HEK293 (cell line): ENCODE measurements around the gene ARHGAP24.

Source experiments
- CTCF ChIA-PET: fragments of 350-600 bp; formaldehyde crosslinking; extraction: SDS; loops from one replicate; lab custom pipeline; 2021; ENCODE audit warnings: antibody characterized with exemption; lab: Yijun Ruan, JAX
- POLR2A ChIA-PET: fragments of 300-600 bp; formaldehyde crosslinking; extraction: SDS; loops from one replicate; lab custom pipeline; 2020; ENCODE audit warnings: antibody characterized with exemption, inconsistent platforms; lab: Yijun Ruan, JAX
- H3K27ac ChIP-seq: fragments of 200-500 bp; sonication (Bioruptor generic); 2 replicates; pipeline ENCODE4 v1.5.1; 2014; ENCODE audit warnings: low read depth, low read length, control low read depth, inconsistent platforms; ENCODE audit errors: extremely low read depth
- H3K36me3 ChIP-seq, 2 experiments: fragments of 200-500 bp in 1 of 2; sonication (Bioruptor generic) in 1 of 2; 1 replicate in 1 of 2; 2 replicates in 1 of 2; pipeline ENCODE4 v1.5.1; 2014 to 2017; ENCODE audit warnings: inconsistent platforms in 2 of 2, low read length in 2 of 2; ENCODE audit not compliant: control insufficient read depth in 2 of 2, insufficient read depth in 1 of 2
- H3K4me1 ChIP-seq: fragments of 200-500 bp; sonication (Bioruptor generic); 2 replicates; pipeline ENCODE4 v1.5.1; 2014; ENCODE audit warnings: mild to moderate bottlenecking, low read length, inconsistent platforms; ENCODE audit not compliant: control insufficient read depth, insufficient read depth
- H3K4me3 ChIP-seq: 2 replicates; pipeline ENCODE4 v1.5.1; 2011; ENCODE audit warnings: low read depth, mild to moderate bottlenecking, control low read depth, low read length, moderate library complexity
- H3K9me3 ChIP-seq: fragments of 200-500 bp; sonication (Bioruptor generic); 2 replicates; pipeline ENCODE4 v1.5.1; 2014; ENCODE audit warnings: low read depth, low read length, inconsistent platforms; ENCODE audit not compliant: control insufficient read depth, insufficient read depth
- GLI4 ChIP-seq: fragments of 450-650 bp; formaldehyde crosslinking; IDR thresholded peaks from 2 replicates; pipeline ENCODE4 v1.5.1; 2016; ENCODE audit warnings: missing biosample characterization, missing genetic modification characterization
- IKZF3 ChIP-seq: fragments of 450-650 bp; IDR thresholded peaks from 2 replicates; pipeline ENCODE4 v1.5.0; 2018; ENCODE audit warnings: missing biosample characterization, mild to moderate bottlenecking, missing genetic modification characterization, moderate library complexity
- MEIS1 ChIP-seq: sonication (generic); formaldehyde crosslinking; IDR thresholded peaks from 2 replicates; pipeline ENCODE4 v1.8.1; 2022; ENCODE audit warnings: missing genetic modification reagents, mild to moderate bottlenecking, borderline replicate concordance
- PRDM1 ChIP-seq: fragments of 450-650 bp; formaldehyde crosslinking; IDR thresholded peaks from 2 replicates; pipeline ENCODE4; 2016; ENCODE audit warnings: missing biosample characterization, missing genetic modification characterization
- SCRT1 ChIP-seq: fragments of 450-650 bp; formaldehyde crosslinking; IDR thresholded peaks from 2 replicates; pipeline ENCODE4 v1.5.1; 2016; ENCODE audit warnings: missing biosample characterization, missing genetic modification characterization, borderline replicate concordance
- SP2 ChIP-seq: fragments of 450-650 bp; formaldehyde crosslinking; IDR thresholded peaks from 2 replicates; pipeline ENCODE4 v1.5.1; 2016; ENCODE audit warnings: missing biosample characterization, missing genetic modification characterization
- ZBTB21 ChIP-seq: fragments of 450-650 bp; formaldehyde crosslinking; IDR thresholded peaks from 2 replicates; pipeline ENCODE4 v1.5.1; 2017; ENCODE audit warnings: missing biosample characterization, missing genetic modification characterization
- ZIC2 ChIP-seq: fragments of 450-650 bp; formaldehyde crosslinking; IDR thresholded peaks from 2 replicates; pipeline ENCODE4 v1.5.1; 2016; ENCODE audit warnings: missing biosample characterization, missing genetic modification characterization
- ZNF16 ChIP-seq: fragments of 450-650 bp; formaldehyde crosslinking; IDR thresholded peaks from 2 replicates; pipeline ENCODE4 v1.5.1; 2016; ENCODE audit warnings: low read depth, missing biosample characterization, missing genetic modification characterization
- ZNF169 ChIP-seq: fragments of 450-650 bp; formaldehyde crosslinking; IDR thresholded peaks from 2 replicates; pipeline ENCODE4 v1.5.1; 2016; ENCODE audit warnings: missing biosample characterization, missing genetic modification characterization
- ZNF184 ChIP-seq: fragments of 450-650 bp; IDR thresholded peaks from 2 replicates; pipeline ENCODE4 v1.5.1; 2018; ENCODE audit warnings: missing biosample characterization, mild to moderate bottlenecking, missing genetic modification characterization
- ZNF202 ChIP-seq: fragments of 450-650 bp; formaldehyde crosslinking; IDR thresholded peaks from 2 replicates; pipeline ENCODE4 v1.5.1; 2016; ENCODE audit warnings: missing biosample characterization, missing genetic modification characterization, borderline replicate concordance
- ZNF266 ChIP-seq: fragments of 450-650 bp; formaldehyde crosslinking; IDR thresholded peaks from 2 replicates; pipeline ENCODE4 v1.5.1; 2016; ENCODE audit warnings: missing biosample characterization, missing genetic modification characterization, low read depth
- ZNF335 ChIP-seq: fragments of 450-650 bp; formaldehyde crosslinking; conservative IDR thresholded peaks from 2 replicates; pipeline ENCODE4 v1.5.1; 2016; ENCODE audit warnings: missing biosample characterization, missing genetic modification characterization
- ZNF391 ChIP-seq: fragments of 450-650 bp; formaldehyde crosslinking; IDR thresholded peaks from 2 replicates; pipeline ENCODE4 v1.5.1; 2016; ENCODE audit warnings: low read depth, missing biosample characterization, missing genetic modification characterization, borderline replicate concordance
- ZNF510 ChIP-seq: fragments of 450-650 bp; formaldehyde crosslinking; IDR thresholded peaks from 2 replicates; pipeline ENCODE4 v1.5.1; 2018; ENCODE audit warnings: mild to moderate bottlenecking, missing genetic modification characterization, missing biosample characterization; ENCODE audit not compliant: insufficient replicate concordance
- ZNF548 ChIP-seq: fragments of 450-650 bp; formaldehyde crosslinking; IDR thresholded peaks from 2 replicates; pipeline ENCODE4 v1.5.1; 2016; ENCODE audit warnings: missing biosample characterization, missing genetic modification characterization
- ZNF555 ChIP-seq: fragments of 450-650 bp; formaldehyde crosslinking; conservative IDR thresholded peaks from 2 replicates; pipeline ENCODE4 v1.5.1; 2017; ENCODE audit warnings: missing biosample characterization, mild to moderate bottlenecking, missing genetic modification characterization, inconsistent platforms
- ZNF610 ChIP-seq: fragments of 450-650 bp; formaldehyde crosslinking; IDR thresholded peaks from 2 replicates; pipeline ENCODE4 v1.5.1; 2016; ENCODE audit warnings: missing biosample characterization, missing genetic modification characterization, borderline replicate concordance
- ZNF629 ChIP-seq: fragments of 450-650 bp; formaldehyde crosslinking; IDR thresholded peaks from 2 replicates; pipeline ENCODE4 v1.5.1; 2017; ENCODE audit warnings: missing biosample characterization, missing genetic modification characterization
- ZNF658 ChIP-seq: fragments of 450-650 bp; formaldehyde crosslinking; IDR thresholded peaks from 2 replicates; pipeline ENCODE4; 2016; ENCODE audit warnings: missing biosample characterization, missing genetic modification characterization
- ZNF792 ChIP-seq: fragments of 450-650 bp; formaldehyde crosslinking; IDR thresholded peaks from 2 replicates; pipeline ENCODE4 v1.5.1; 2016; ENCODE audit warnings: missing biosample characterization, missing genetic modification characterization
- TF ChIP-seq, protein P1 (sequence below): fragments of 450-650 bp; formaldehyde crosslinking; IDR thresholded peaks from 2 replicates; pipeline ENCODE4 v1.5.1; 2016; ENCODE audit warnings: missing biosample characterization, missing genetic modification characterization, borderline replicate concordance
- TF ChIP-seq, protein P2 (sequence below): fragments of 450-650 bp; formaldehyde crosslinking; IDR thresholded peaks from 2 replicates; pipeline ENCODE4 v1.5.1; 2016; ENCODE audit warnings: missing biosample characterization, missing genetic modification characterization, low read depth

ARHGAP24 gene

DNA sequence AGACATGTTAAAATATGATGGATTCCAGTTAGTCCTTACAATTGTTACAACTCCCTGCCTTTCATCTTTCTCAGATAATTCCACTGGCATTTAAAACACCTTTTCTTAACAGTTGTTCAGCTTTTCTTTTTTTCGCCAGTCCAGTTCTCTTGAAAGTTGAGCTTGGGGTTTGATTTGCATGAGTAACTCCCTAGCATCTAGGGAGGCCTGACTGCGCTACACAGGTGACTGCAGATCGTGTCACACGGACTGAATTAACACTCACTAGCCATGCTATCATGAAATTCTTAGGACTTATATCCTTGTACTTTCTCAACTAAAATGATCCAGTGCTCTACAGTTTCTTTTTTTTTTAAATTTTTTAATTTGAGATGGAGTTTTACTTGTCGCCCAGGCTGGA is 69.8 kb downstream of the ARHGAP24 start (continued):
- TF ChIP-seq, protein P1, sequence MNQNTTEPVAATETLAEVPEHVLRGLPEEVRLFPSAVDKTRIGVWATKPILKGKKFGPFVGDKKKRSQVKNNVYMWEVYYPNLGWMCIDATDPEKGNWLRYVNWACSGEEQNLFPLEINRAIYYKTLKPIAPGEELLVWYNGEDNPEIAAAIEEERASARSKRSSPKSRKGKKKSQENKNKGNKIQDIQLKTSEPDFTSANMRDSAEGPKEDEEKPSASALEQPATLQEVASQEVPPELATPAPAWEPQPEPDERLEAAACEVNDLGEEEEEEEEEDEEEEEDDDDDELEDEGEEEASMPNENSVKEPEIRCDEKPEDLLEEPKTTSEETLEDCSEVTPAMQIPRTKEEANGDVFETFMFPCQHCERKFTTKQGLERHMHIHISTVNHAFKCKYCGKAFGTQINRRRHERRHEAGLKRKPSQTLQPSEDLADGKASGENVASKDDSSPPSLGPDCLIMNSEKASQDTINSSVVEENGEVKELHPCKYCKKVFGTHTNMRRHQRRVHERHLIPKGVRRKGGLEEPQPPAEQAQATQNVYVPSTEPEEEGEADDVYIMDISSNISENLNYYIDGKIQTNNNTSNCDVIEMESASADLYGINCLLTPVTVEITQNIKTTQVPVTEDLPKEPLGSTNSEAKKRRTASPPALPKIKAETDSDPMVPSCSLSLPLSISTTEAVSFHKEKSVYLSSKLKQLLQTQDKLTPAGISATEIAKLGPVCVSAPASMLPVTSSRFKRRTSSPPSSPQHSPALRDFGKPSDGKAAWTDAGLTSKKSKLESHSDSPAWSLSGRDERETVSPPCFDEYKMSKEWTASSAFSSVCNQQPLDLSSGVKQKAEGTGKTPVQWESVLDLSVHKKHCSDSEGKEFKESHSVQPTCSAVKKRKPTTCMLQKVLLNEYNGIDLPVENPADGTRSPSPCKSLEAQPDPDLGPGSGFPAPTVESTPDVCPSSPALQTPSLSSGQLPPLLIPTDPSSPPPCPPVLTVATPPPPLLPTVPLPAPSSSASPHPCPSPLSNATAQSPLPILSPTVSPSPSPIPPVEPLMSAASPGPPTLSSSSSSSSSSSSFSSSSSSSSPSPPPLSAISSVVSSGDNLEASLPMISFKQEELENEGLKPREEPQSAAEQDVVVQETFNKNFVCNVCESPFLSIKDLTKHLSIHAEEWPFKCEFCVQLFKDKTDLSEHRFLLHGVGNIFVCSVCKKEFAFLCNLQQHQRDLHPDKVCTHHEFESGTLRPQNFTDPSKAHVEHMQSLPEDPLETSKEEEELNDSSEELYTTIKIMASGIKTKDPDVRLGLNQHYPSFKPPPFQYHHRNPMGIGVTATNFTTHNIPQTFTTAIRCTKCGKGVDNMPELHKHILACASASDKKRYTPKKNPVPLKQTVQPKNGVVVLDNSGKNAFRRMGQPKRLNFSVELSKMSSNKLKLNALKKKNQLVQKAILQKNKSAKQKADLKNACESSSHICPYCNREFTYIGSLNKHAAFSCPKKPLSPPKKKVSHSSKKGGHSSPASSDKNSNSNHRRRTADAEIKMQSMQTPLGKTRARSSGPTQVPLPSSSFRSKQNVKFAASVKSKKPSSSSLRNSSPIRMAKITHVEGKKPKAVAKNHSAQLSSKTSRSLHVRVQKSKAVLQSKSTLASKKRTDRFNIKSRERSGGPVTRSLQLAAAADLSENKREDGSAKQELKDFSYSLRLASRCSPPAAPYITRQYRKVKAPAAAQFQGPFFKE (tag by site-specific recombination): no peak
- TF ChIP-seq ZNF658 (tag by site-specific recombination): no peak
- TF ChIP-seq, all 188 proteins: peak for 0

DNA sequence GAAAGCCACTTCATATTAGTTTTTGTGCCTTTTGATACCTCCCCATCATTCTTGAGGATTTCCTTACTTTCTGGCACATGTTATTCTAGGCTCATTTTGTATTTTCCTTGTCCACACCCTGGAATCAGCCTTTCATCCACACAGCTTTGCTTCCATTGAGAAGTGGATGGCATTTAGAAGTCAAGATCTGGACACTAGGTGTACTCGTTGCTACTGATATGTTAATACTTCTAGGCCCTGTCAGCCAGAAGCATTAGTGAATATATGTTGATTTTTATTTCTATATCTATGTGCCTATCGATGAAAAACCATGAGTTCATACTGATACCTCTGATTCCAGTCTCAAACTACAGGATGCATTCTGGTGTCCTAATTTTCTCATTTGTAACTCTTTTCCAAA is 73.2 kb downstream of the ARHGAP24 start:
- ChIA-PET POLR2A (no interaction called here), CTCF (no interaction called here)
- TF ChIP-seq ZNF548: no peak
- TF ChIP-seq ZNF792: no peak
- TF ChIP-seq GLI4 (tag by site-specific recombination): no peak
- no peak for TF ChIP-seq ZBTB21 (tag by site-specific recombination)
- no peak for TF ChIP-seq ZIC2
- TF ChIP-seq ZNF510: no peak

DNA sequence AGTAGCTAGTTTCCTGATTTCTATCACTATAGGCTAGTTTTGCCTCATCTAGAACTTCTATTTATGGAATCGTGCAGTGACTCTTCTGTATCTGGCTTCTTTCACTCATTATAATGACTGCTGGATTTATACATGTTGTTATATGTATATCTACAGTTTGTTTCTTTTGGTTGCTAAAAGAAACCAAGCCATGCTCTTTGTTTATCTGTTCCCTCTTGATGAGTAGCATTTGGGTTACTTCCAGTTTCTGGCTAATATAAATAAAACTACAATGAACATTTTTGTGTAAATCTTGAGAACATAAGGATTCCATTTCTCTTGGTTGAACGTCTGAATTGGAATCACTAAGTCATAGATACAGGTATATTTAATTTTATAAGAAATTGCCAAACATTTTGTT is 73.9 kb downstream of the ARHGAP24 start:
- no peaks in the 10 kb centered on the region for H3K4me1 ChIP-seq
- no peak overlapping the region for H3K27ac ChIP-seq
- H3K36me3 ChIP-seq: no peaks in the 10 kb centered on the region
- TF ChIP-seq ZNF335 (tag by site-specific recombination): no peak
- no peak for TF ChIP-seq ZNF202 (tag by site-specific recombination)
- TF ChIP-seq ZIC2: no peak
- no peak for TF ChIP-seq SP2
- no peak for TF ChIP-seq MEIS1 (CRISPR knock-in tag)
- no peak for TF ChIP-seq ZNF184 (tag by site-specific recombination)
- no peak for TF ChIP-seq SCRT1 (tag by site-specific recombination)
- TF ChIP-seq ZNF629: no peak
- TF ChIP-seq, protein P2, sequence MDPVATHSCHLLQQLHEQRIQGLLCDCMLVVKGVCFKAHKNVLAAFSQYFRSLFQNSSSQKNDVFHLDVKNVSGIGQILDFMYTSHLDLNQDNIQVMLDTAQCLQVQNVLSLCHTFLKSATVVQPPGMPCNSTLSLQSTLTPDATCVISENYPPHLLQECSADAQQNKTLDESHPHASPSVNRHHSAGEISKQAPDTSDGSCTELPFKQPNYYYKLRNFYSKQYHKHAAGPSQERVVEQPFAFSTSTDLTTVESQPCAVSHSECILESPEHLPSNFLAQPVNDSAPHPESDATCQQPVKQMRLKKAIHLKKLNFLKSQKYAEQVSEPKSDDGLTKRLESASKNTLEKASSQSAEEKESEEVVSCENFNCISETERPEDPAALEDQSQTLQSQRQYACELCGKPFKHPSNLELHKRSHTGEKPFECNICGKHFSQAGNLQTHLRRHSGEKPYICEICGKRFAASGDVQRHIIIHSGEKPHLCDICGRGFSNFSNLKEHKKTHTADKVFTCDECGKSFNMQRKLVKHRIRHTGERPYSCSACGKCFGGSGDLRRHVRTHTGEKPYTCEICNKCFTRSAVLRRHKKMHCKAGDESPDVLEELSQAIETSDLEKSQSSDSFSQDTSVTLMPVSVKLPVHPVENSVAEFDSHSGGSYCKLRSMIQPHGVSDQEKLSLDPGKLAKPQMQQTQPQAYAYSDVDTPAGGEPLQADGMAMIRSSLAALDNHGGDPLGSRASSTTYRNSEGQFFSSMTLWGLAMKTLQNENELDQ (tag by site-specific recombination): no peak
- TF ChIP-seq ZNF169 (tag by site-specific recombination): no peak
- no peak for TF ChIP-seq ZNF555 (tag by site-specific recombination)
- TF ChIP-seq ZNF610 (tag by site-specific recombination): no peak
- TF ChIP-seq ZNF266 (tag by site-specific recombination): no peak
- no peak for TF ChIP-seq PRDM1 (tag by site-specific recombination)
- TF ChIP-seq IKZF3 (tag by site-specific recombination): no peak
- TF ChIP-seq ZNF16 (tag by site-specific recombination): no peak
- no peak for TF ChIP-seq ZNF391 (tag by site-specific recombination)
- H3K4me3 ChIP-seq: no peak overlapping the region
- POLR2A ChIA-PET: no interaction called here
- H3K9me3 ChIP-seq: no peaks in the 10 kb centered on the region
- CTCF ChIA-PET: no interaction called here

More for the DNA sequence above, 73.2 kb downstream of the ARHGAP24 start:
- no peaks in the 10 kb centered on the region for H3K36me3 ChIP-seq
- H3K27ac ChIP-seq: no peak overlapping the region
- no peaks in the 10 kb centered on the region for H3K4me1 ChIP-seq
- no peaks in the 10 kb centered on the region for H3K9me3 ChIP-seq
- H3K4me3 ChIP-seq: no peak overlapping the region
